ES-I3 (cell line): ENCODE results near the gene ZNF761.
"Not testable (repeated sequence)": the region's sequence is repeated elsewhere in the genome, so short reads cannot be mapped to it uniquely, and the experiment has no call there.

Experiments used
- H3K36me3 ChIP-seq: 2 replicates; pipeline ENCODE4 v1.6.1; 2013; ENCODE audit warnings: mild to moderate bottlenecking, low read length, control low read depth, moderate library complexity; ENCODE audit not compliant: insufficient read depth
- H3K4me1 ChIP-seq: 2 replicates; pipeline ENCODE4 v1.6.1; 2013; ENCODE audit warnings: mild to moderate bottlenecking, control low read depth, low read length; ENCODE audit not compliant: insufficient read depth
- H3K9ac ChIP-seq: 2 replicates; pipeline ENCODE4 v1.6.1; 2013; ENCODE audit warnings: low read depth, mild to moderate bottlenecking, low read length, moderate library complexity
- H3K9me3 ChIP-seq: 2 replicates; pipeline ENCODE4 v1.6.1; 2013; ENCODE audit warnings: mild to moderate bottlenecking, low read length, moderate library complexity; ENCODE audit not compliant: control insufficient read depth, insufficient read depth

Gene ZNF761

GRCh38 chr19:53471916-53472315, 40.1 kb downstream of the ZNF761 start:
- Histone ChIP-seq H3K9me3 (no peaks in the 10 kb centered on the region), H3K9ac (no peak overlapping the region), H3K4me1 (no peaks in the 10 kb centered on the region), H3K36me3 (no peaks in the 10 kb centered on the region; the same call in 1 of the 2 replicates)

- not testable (repeated sequence) for H3K4me1 ChIP-seq, H3K9me3 ChIP-seq, H3K9ac ChIP-seq, H3K36me3 ChIP-seq
Measured at GRCh38 chr19:53474832-53475231, 43.0 kb downstream of the ZNF761 start.

- H3K9me3 ChIP-seq: not testable (repeated sequence)
Measured at GRCh38 chr19:53475470-53475869, 43.7 kb downstream of the ZNF761 start.

GRCh38 chr19:53483751-53484150, 52.0 kb downstream of the ZNF761 start:
- not testable (repeated sequence) for H3K4me1 ChIP-seq, H3K9ac ChIP-seq, H3K36me3 ChIP-seq
- H3K9me3 ChIP-seq: peaks cover 19% of the 10 kb centered on the region

More at GRCh38 chr19:53475470-53475869, 43.7 kb downstream of the ZNF761 start:
- H3K36me3 ChIP-seq, H3K9ac ChIP-seq, H3K4me1 ChIP-seq: not testable (repeated sequence)

GRCh38 chr19:53485046-53486004, 53.5 kb downstream of the ZNF761 start:
- H3K9me3 ChIP-seq: peaks cover 16% of the 10 kb centered on the region
- peaks cover 1% of the 10 kb centered on the region; the same call in 1 of the 2 replicates for H3K36me3 ChIP-seq
- H3K9ac ChIP-seq: no peak overlapping the region
- no peaks in the 10 kb centered on the region for H3K4me1 ChIP-seq

- Histone ChIP-seq H3K9ac (no peak overlapping the region), H3K4me1 (no peaks in the 10 kb centered on the region), H3K9me3 (peaks cover 5% of the 10 kb centered on the region; the same call in 1 of the 2 replicates), H3K36me3 (peaks cover 12% of the 10 kb centered on the region; the same call in 1 of the 2 replicates)
Measured at GRCh38 chr19:53492153-53492552, 60.4 kb downstream of the ZNF761 start.

GRCh38 chr19:53497311-53498023, 65.7 kb downstream of the ZNF761 start:
- not testable (repeated sequence) for H3K9ac ChIP-seq, H3K36me3 ChIP-seq, H3K4me1 ChIP-seq, H3K9me3 ChIP-seq

GRCh38 chr19:53498024-53498395, 66.2 kb downstream of the ZNF761 start:
- H3K4me1 ChIP-seq, H3K36me3 ChIP-seq, H3K9ac ChIP-seq, H3K9me3 ChIP-seq: not testable (repeated sequence)

- H3K9me3 ChIP-seq, H3K4me1 ChIP-seq, H3K9ac ChIP-seq, H3K36me3 ChIP-seq: not testable (repeated sequence)
Measured at GRCh38 chr19:53503151-53503550, 71.4 kb downstream of the ZNF761 start.

GRCh38 chr19:53503671-53504364, 72.0 kb downstream of the ZNF761 start:
- H3K4me1 ChIP-seq, H3K36me3 ChIP-seq, H3K9me3 ChIP-seq, H3K9ac ChIP-seq: not testable (repeated sequence)

- H3K9me3 ChIP-seq, H3K36me3 ChIP-seq, H3K4me1 ChIP-seq: not testable (repeated sequence)
- peak overlapping the region; percentile 35 for H3K9ac ChIP-seq
Measured at GRCh38 chr19:53504365-53504703, 72.5 kb downstream of the ZNF761 start.

GRCh38 chr19:53504885-53505284, 73.1 kb downstream of the ZNF761 start:
- no peak overlapping the region for H3K9ac ChIP-seq
- no peaks in the 10 kb centered on the region for H3K36me3 ChIP-seq
- H3K4me1 ChIP-seq: no peaks in the 10 kb centered on the region
- H3K9me3 ChIP-seq: no peaks in the 10 kb centered on the region

- H3K36me3 ChIP-seq: no peaks in the 10 kb centered on the region
- H3K9me3 ChIP-seq: no peaks in the 10 kb centered on the region
- H3K4me1 ChIP-seq: no peaks in the 10 kb centered on the region
- no peak overlapping the region for H3K9ac ChIP-seq
Measured at GRCh38 chr19:53506728-53507127, 74.9 kb downstream of the ZNF761 start.
